Peyer's patch (tissue), 4 donors: ENCODE data around the gene SLC2A2.

Source experiments
- POLR2A ChIP-seq, 2 donors: fragments of 450-650 bp; IDR thresholded peaks; one replicate each; pipeline ENCODE4 v1.5.1; 2017; ENCODE audit warnings: antibody characterized with exemption in 2 of 2, mild to moderate bottlenecking in 2 of 2, moderate library complexity in 2 of 2
- TF ChIP-seq, protein P1 (sequence below), 6 experiments: fragments of 450-650 bp in 4 of 6; fragments of 200-600 bp in 2 of 6; sonication (generic) in 1 of 6; IDR thresholded peaks; one replicate each; pipeline ENCODE4 v1.5.1; 2017 to 2019; ENCODE audit warnings: antibody characterized with exemption in 6 of 6, mild to moderate bottlenecking in 3 of 6, moderate library complexity in 1 of 6

DNA sequence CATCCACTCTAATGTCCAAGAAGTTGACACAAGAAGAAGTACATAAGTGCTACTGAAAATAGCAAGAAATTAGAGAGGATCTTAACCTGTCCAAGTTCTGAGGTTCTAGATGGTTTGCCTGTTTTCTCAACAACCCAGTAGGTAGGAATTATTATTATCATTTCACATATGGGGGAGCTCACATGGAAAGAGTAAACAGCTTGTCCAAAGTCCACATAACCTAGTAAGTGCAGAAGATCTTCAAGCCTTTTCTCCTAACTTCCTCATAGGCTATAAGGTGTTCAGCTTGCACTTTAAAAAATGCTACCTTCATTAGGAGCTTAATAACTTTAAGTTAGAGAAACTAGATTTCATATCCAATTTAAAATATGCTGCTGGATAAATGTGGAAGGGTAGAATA, 3.0 kb downstream of the SLC2A2 start:
- TF ChIP-seq, protein P1, sequence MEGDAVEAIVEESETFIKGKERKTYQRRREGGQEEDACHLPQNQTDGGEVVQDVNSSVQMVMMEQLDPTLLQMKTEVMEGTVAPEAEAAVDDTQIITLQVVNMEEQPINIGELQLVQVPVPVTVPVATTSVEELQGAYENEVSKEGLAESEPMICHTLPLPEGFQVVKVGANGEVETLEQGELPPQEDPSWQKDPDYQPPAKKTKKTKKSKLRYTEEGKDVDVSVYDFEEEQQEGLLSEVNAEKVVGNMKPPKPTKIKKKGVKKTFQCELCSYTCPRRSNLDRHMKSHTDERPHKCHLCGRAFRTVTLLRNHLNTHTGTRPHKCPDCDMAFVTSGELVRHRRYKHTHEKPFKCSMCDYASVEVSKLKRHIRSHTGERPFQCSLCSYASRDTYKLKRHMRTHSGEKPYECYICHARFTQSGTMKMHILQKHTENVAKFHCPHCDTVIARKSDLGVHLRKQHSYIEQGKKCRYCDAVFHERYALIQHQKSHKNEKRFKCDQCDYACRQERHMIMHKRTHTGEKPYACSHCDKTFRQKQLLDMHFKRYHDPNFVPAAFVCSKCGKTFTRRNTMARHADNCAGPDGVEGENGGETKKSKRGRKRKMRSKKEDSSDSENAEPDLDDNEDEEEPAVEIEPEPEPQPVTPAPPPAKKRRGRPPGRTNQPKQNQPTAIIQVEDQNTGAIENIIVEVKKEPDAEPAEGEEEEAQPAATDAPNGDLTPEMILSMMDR (IDR thresholded peaks at IDR 0.05) = no peak
- TF ChIP-seq POLR2A (IDR thresholded peaks at IDR 0.05) = no peak
